ENCODE data around the gene KLHL7. TPM values are rescaled to one million over a fixed set of nuclear protein-coding genes. Genes with fewer than 3 reads are reported as not detected.

The KLHL7 gene
- total RNA-seq, 1 donor from 2014 or later: 54.8 TPM

GRCh38 chr7:23109470-23109869, 3.9 kb downstream of the KLHL7 start:
- H3K4me3 ChIP-seq (ENCODE audit: low read depth, low read length): no peak overlapping the region
- no peak for TF ChIP-seq CTCF (IDR thresholded peaks at IDR 0.05; ENCODE audit: insufficient read depth, low read length, poor library complexity, severe bottlenecking)
- H3K27me3 ChIP-seq (ENCODE audit: control insufficient read depth, insufficient read depth, low read length): no peaks in the 10 kb centered on the region
- no peak for DNase-seq (ENCODE audit: low read depth)
- H3K36me3 ChIP-seq (ENCODE audit: control insufficient read depth, insufficient read depth, low read length): no peaks in the 10 kb centered on the region

- H3K36me3 ChIP-seq (ENCODE audit: control insufficient read depth, insufficient read depth, low read length): no peaks in the 10 kb centered on the region
- TF ChIP-seq CTCF (IDR thresholded peaks at IDR 0.05; ENCODE audit: insufficient read depth, low read length, poor library complexity, severe bottlenecking): no peak
- H3K27me3 ChIP-seq (ENCODE audit: control insufficient read depth, insufficient read depth, low read length): no peaks in the 10 kb centered on the region
- no peak for DNase-seq (ENCODE audit: low read depth)
- no peak overlapping the region for H3K4me3 ChIP-seq (ENCODE audit: low read depth, low read length)
Observed at GRCh38 chr7:23114896-23115295, 9.3 kb downstream of the KLHL7 start.

- no peaks in the 10 kb centered on the region for H3K36me3 ChIP-seq (ENCODE audit: control insufficient read depth, insufficient read depth, low read length)
- DNase-seq (ENCODE audit: low read depth): no peak
- no peak for TF ChIP-seq CTCF (IDR thresholded peaks at IDR 0.05; ENCODE audit: insufficient read depth, low read length, poor library complexity, severe bottlenecking)
Observed at GRCh38 chr7:23115991-23116390, 10.4 kb downstream of the KLHL7 start.

GRCh38 chr7:23117841-23118240, 12.3 kb downstream of the KLHL7 start:
- Histone ChIP-seq H3K4me3 (ENCODE audit: low read depth, low read length) (no peak overlapping the region), H3K27me3 (ENCODE audit: control insufficient read depth, insufficient read depth, low read length) (no peaks in the 10 kb centered on the region), H3K36me3 (ENCODE audit: control insufficient read depth, insufficient read depth, low read length) (no peaks in the 10 kb centered on the region)
- DNase-seq (ENCODE audit: low read depth): no peak
- no peak for TF ChIP-seq CTCF (IDR thresholded peaks at IDR 0.05; ENCODE audit: insufficient read depth, low read length, poor library complexity, severe bottlenecking)

More at GRCh38 chr7:23115991-23116390, 10.4 kb downstream of the KLHL7 start:
- H3K4me3 ChIP-seq (ENCODE audit: low read depth, low read length): no peak overlapping the region
- H3K27me3 ChIP-seq (ENCODE audit: control insufficient read depth, insufficient read depth, low read length): no peaks in the 10 kb centered on the region

GRCh38 chr7:23120106-23120505, 14.5 kb downstream of the KLHL7 start:
- H3K4me3 ChIP-seq (ENCODE audit: low read depth, low read length): no peak overlapping the region
- DNase-seq (ENCODE audit: low read depth): no peak
- H3K27me3 ChIP-seq (ENCODE audit: control insufficient read depth, insufficient read depth, low read length): no peaks in the 10 kb centered on the region
- TF ChIP-seq CTCF (IDR thresholded peaks at IDR 0.05; ENCODE audit: insufficient read depth, low read length, poor library complexity, severe bottlenecking): no peak
- no peaks in the 10 kb centered on the region for H3K36me3 ChIP-seq (ENCODE audit: control insufficient read depth, insufficient read depth, low read length)

GRCh38 chr7:23121165-23121564, 15.6 kb downstream of the KLHL7 start:
- H3K27me3 ChIP-seq (ENCODE audit: control insufficient read depth, insufficient read depth, low read length): no peaks in the 10 kb centered on the region
- DNase-seq (ENCODE audit: low read depth): no peak
- H3K36me3 ChIP-seq (ENCODE audit: control insufficient read depth, insufficient read depth, low read length): no peaks in the 10 kb centered on the region
- no peak overlapping the region for H3K4me3 ChIP-seq (ENCODE audit: low read depth, low read length)
- no peak for TF ChIP-seq CTCF (IDR thresholded peaks at IDR 0.05; ENCODE audit: insufficient read depth, low read length, poor library complexity, severe bottlenecking)
